HL-60/S4 (cell line): ENCODE measurements around the gene LMF1.
"Not testable (repeated sequence)": the region's sequence is repeated elsewhere in the genome, so short reads cannot be mapped to it uniquely, and the experiment has no call there.

Experiments
- in situ Hi-C: fragments of 300-500 bp; cut with MboI; formaldehyde crosslinking; loops from 2 replicates; pipeline ENCODE4 v1.14.3; 2022; ENCODE audit warnings: low sequenced_read_pairs

Gene LMF1

DNA sequence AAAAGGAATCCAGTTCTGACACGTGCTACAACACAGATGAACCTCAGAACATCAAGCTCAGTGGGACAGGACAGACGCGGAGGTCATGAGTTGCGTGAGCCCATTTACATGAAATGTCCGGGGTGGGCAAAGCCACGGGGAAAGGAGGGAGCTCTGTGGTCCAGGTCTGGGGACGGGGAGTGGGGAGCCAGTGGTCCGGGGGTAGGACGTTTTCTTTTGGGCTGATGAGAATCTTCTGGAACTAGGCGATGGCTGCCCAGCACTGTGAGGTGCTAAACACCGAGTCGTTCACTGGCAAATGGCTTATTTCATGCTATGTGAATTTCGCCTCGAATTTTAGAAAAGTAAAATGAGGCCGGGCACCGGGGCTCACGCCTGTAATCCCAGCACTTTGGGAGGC, 2.6 kb upstream of the LMF1 start:
- in situ Hi-C loops = no loop called here

DNA sequence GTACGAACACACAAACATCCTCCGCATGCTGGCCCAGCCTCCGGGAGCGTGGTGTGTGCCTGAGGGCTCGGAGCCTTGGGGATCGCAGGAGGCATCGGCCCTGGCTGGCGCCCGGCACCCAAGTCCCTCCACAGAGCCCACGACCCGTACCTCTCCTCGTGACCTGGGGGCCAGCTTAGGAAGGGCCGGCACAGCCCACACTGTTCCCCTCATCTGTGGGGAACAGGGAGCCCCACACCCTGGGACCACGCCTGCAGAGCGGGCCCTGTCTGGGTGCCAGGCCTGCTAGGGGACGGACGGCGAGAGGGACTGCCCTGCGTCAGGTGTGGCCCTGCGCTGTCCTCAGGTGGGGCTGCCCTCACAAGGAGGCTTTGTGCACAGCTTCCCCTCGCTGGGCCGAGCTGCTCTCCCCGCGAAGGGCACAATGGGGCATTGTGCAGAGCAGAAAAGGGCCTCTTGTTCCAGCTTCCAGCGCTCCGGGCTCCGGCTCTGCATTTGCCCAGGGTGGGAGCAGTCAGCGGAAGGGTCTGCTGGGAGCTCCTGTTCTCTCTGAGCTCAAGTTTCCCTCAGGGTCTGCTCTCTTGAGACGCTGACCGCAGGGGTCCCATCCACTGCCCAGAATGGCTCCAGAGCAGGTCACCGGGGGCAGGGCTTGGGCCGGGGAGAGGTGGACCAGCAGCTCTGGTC, 1.7 kb upstream of the LMF1 start:
- in situ Hi-C loops = no loop called here

DNA sequence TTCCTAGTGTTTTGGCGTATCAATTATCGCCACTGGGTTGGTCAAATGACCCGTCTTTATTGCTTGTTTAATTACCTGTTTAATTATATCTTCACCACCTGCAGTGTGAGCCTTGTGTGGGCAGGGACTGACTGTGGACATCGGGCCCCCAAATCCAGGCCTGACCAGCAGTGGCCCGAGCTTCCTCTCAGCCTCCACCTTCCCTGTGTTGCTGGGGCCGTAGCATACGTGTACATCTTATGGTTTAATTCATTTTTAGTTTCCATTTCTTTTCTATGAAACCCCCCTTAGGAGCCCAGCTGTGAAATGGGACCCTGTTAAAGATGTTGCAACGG, 1.2 kb upstream of the LMF1 start:
- in situ Hi-C loops = no loop called here

DNA sequence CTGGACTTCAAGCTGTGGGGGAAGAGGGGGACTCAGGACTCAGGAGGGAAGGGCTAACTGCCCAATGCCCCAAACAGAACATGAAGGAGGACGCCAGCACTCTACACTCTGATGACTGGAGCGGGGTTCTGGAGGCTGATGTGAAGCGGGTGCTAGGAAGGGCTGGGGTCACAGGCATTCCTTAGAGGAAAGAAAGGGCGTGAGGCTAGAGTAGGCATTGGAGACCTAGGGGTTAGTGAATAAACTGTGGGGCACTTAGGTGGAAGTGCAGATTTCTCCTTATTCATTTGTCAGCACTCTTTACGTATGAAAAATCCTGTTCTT, 760 bp upstream of the LMF1 start:
- in situ Hi-C loops = no loop called here

DNA sequence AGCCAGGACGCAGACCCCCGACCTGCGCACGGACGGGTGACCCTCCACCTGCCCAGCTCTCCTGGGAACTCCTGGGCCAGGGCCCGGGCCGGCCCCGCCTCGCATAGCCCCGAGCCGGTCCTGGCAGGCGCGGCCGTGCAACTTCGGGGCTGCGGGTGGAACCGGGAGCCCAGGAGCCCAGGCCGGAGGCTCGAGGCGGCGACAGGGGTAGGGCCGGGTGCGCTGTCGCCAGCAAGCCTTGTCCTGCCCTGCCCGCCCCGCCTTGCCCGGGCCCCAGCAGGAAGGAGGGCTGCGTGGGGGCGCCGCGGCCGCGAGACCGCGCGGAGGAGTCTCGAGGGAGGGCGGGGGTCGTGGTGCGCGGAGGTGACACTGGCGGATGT, 408 bp downstream of the LMF1 start:
- in situ Hi-C loops = no loop called here

DNA sequence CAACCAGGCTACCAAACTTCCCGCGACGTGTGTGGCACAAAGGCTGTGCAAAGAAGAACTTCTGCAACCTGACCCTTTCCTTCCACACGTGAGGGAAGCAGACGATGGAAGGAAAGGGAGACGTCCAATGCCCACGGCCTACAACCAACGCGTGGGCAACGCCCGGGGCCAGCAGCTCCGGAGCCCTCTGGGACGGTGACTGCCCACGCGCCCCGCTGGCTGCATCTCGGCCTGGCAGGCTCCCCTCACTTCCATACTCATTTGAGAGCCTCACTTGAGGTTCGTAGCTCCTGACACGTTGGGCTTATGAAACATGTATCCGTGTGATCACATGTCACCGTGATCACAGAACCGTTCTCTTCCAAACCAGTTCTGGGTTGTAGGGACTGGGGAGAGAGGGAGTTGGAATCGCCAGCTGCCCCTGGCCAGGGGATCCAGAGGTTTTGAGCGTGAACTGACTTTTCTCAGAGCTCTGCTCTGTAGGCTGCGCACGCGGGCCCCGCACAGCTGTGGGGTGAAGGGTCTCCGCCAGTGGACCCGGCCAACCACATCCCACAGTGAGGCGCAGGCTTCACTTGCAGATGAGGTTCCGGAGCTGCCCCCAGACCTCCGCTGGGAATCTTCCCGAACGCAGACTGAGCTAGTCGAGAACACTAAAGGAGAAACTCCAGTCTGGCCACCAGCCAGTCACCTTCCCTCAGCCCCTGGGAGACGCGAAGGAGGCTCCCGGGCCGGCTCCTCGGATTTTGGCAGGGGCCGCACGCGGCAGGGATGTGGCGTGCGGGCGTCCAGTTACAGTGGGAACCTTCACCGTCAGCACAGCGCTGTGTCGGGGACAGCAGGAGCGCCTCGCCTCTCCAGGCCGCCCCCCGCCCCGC, 1.0 kb downstream of the LMF1 start:
- in situ Hi-C loops = no loop called here

DNA sequence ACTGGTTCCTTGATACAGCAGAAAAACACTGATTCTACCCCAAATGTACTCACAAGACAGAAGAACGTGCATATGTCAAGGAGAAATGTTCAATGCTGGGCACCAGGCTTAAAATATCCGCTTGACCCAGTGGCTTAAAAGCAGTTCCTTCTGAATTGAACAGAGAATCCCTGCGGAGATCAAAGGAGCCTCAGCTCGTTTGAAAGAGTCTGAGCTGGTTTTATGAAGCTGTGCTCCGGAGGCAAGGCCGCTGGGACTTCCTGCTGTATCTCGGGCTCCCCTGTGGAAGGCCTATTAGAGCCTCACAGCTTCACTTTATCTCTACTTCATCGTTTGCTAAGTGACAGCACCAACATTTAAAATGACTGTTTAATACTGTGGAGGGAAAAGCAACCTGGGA, 2.2 kb downstream of the LMF1 start:
- in situ Hi-C loops = no loop called here

DNA sequence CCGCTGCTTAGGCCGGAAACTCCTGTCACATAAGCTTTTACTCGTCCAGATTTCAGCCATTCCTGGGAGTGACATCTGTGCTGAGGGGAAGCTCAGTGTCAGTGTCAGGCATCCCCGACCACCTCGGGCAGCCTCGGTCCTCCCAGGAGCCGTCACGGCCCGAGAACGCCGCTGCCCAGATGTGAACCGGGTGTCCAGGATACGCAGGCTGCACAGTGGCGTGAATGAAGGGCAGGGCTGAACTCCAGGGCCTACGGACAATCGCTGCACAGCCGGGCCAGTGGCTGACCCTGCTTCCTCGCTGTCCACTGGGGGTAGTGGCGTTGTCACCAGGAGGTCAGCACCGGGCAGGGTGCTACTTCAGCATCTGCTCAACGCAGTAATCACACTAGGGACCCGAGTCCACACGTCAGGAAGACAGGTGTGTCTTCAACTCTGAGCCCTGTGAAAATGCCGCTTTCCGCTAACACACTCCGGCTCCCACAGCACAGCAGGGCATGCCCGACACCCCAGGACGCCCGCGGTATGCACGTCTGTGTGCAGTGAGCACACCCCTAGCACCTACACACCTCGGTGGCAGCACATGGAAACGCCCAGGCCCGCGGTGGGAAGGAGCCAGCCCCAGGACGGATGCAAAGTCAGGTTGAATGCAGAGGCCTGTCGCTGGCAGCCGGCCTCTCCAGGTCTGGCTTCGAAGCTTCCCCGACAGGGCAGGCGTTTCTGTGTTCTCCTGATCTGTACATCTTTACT, 3.1 kb downstream of the LMF1 start:
- in situ Hi-C loops = no loop called here

DNA sequence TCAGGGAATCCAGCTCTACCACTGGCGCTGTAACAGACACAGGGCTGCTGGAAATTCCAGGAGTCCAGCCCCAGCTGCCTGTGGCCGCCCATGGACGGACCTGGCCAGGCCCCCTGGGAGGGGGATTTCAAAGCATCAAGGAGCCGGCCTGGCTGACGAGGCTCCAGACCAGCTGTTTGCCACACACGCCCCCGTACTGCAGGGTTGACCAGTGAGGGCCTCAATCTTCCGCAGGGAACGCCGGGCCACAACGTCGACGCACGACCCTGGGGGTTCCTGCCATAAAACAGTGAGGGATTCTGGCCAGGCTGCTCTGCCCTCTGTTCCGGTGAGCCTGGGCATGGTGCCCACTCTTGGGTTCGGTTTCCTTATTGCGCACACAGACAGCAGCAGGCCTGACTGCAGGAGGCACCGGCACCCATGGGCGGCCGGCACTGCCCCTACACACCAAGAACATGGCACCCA, 3.7 kb downstream of the LMF1 start:
- in situ Hi-C loops = no loop called here

DNA sequence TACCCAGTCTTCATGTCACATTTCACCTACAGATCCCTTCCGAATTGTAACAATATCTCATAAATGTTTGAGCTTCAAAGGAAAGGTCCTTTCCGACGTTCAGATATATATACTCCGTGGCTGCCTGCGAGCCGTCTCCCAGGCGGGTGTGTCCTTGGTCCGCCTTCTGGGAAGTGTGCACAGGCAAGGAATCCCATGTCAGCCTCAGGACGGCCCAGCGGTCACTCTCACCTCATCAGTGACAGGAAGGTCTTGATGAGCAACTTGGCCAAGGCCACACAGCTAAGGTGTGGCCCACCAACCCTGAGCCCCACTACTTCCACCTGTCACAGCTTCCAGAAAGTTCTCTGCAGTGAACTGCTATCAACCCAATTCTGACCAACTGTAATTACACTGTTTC, 4.3 kb downstream of the LMF1 start:
- in situ Hi-C loops = no loop called here

DNA sequence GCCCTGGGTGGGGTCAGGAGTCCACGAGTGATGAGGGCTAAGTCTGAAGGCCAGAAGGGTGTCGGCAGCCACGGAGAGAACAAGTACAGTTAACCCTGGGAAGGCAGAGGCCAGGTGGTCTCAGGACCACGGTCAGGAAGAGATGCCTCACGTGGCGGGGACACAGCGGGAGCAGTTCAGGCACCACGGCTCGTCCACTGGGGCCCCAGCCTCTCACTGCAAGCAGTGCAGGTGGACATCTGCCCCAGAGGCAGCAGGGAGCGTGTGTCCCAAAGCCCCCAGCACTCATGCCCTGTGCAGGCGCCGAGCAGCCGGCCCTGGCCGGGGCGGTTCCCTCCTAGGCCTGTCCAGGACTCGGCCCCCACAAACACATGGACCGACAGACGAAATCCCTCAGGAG, 4.7 kb downstream of the LMF1 start:
- in situ Hi-C loops = no loop called here

DNA sequence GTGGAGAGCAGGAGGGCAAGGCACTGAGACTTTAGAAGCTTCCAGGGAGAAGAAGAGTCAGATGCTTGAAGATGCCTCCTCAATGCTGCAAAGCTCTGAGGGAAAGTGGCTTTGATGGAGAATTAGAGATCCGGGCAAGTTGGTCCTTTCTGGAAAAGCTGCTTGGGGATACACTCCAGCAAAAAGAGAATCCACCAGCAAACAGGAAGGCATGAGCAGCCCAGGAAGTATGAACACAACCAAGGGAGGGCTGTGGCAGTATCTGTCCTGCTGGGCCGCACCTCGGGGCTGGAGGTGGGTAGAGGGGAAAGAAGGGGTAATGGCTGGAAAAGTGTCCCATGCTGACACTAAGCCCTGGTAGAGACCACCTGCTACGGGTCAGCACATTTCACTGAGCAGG, 5.3 kb downstream of the LMF1 start:
- in situ Hi-C loops = no loop called here

DNA sequence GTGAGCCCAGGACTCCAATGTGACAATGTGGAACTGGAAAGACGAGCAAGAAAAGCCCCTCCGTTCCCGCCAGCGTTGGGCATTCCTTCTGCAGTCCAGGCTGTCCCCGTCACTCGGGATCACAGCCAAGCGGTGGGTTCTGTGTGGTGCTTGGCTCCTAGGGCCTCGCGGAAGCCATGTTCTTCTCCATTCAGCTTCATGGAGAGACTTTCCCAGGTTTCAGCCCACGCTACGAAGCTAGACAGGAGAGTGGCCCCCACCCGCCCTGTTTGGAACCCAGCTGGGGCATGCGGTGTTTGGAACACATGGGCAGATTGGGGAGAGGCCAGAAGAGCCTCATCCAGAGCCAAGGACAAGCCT, 5.8 kb downstream of the LMF1 start:
- in situ Hi-C loops = no loop called here

DNA sequence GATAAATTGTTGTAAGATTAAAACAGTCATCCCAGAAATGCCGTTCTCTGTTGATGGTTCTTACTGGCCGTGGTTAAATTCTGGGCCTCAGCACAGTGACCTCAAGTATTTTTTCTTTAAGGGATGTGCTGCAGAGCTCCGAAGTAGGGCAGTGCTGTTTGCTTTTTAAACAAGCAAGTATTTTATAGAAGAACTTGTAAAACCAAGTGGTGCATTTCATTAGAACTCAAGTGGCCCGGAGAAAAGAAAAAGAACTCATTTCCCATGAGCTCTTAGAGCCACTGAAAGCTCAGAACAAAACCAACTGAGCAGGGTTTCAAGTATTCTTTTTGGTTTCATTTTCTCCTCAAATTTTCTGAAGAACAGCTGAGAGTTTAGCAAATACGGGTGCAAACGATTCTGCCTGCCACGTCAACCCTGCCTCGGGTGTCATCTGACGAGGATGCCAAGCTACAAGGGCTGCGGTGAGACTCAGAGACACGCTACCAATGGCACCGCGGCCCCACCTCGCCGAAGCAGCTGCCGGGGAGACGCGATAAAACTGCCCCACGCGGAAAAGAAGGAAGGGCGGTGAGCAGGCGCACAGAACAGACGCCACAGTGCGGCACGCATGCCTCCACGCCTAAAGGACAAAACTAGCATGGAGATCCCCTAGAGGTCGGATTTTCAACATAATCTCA, 6.3 kb downstream of the LMF1 start:
- in situ Hi-C loops = no loop called here

DNA sequence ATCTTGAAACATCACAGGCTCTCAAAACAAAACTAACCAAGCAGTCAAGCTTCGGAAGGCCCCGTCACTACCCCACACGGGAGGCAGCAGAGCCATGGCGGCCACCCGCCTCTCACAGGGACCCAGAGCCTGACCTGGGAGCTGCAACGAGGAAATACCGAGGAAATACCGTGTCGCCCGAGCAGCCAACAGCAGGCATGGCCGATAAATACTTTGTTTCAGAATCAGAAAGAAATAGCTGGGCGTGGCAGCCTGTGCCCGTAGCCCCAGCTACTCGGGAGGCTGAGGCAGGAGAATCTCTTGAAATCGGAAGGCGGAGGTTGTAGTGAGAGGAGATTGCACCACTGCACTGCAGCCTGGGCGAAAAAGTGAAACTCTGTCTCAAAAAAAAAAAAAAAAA, 6.9 kb downstream of the LMF1 start:
- in situ Hi-C loops = no loop called here

DNA sequence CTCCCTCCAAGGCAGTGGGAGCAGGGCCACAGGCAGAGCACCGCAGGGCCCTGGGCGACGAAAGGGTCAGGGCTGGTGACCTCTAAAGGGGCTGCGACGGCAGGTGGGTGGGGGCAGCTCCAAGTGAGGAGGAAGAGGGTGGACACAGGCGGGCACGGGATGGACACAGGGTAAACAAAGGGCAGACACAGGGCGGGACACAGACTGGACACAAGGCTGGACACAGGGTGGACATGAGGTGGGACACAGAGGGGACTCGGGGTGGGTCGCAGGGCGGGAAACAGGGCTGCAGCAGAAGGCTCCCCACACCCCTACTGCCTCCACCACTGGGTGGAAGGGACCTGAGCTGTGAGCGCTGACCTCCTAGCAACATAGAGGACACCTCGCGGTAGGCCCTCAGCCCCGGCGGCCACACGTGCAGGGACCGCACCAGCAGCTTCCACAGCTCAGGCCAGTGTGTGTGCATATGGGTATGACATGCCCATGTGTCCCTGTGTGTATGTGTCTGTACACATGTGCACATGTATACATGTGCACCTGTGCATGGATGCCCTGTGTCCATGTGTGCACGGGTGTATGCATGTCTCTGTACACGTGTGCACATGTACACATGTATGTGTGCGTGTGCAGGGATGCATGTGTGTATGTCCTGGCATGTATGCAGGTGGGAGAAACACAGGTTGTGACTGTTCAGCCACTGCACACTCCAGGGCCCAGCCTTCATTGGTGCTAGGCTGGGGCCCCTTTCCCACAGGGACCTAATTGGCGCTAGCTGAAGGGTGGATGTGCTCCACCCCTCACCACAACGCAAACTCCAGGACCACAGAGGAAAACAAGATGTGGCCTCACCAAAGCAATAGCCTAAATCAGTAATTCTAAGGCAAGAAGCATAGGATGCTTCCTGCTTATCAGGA, 7.6 kb downstream of the LMF1 start:
- in situ Hi-C loops = no loop called here

DNA sequence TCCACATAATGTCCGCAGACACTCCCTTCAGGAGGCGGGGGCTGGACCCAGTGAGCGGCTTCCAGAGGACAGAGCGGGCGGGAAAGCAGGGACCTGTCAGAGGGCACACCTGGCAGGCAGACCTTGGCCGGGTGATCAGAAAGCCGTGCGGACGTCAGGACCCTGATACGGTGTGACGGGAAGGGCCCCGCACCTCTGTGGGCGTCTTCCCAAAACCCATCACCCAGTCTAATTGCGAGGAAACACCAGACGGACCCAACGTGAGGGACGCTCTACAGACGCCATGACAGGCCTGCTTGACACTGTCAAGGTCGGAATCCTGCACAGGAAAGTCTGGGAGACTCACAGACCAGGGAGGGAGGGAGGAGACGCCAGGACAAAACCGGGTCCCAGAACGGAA, 8.4 kb downstream of the LMF1 start:
- in situ Hi-C loops = no loop called here

DNA sequence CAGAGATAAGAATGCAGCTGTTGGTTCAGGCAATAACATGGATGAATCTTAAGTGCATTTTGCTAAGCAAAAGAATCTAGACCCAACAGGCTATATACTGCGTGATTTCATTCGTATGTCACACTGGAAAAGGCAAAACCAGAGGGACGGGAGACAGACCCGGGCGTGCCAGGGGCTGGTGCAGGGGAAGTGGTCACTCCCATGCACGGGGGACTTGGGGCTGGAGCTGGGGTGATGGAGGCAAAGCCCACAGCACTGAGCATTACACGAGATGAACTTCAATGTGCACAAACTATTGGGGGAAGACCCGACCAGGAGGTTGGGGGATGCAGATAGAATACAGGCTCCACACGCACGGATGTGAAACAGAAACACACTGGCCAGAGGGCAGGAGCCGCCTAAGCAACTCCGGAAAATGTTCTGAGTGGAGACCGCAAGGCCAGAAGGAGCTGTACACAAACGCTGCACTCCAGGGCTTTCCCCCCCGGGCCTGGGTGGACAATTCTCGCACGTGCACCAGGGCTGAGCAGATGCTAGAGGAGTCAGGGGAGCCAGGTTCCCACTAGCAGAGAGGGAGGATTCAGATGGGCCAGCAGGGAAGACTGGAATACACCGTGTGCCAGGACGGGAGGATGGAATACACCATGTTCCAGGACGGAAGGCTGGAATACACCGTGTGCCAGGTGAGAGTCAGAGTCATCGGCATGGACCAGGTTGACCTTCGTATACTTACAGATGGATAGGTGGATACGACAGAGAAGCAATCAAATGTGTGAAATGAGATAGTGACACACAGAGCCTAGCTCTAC, 11.3 kb downstream of the LMF1 start:
- in situ Hi-C loops = no loop called here

DNA sequence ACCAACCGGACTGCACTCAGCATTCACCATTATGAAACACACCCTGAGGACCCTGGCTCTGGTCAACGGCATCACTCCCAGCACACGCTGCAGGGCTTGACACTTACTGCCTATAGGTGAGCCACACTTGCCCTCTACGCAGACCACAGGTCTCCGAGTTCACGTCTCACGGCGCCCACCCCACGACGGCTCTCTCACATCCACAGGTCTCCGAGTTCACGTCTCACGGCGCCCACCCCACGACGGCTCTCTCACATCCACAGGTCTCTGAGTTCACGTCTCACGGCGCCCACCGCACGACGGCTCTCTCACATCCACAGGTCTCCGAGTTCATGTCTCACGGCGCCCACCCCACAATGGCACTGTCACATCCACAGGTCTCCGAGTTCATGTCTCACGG, 15.0 kb downstream of the LMF1 start:
- in situ Hi-C loops = not testable (repeated sequence)

DNA sequence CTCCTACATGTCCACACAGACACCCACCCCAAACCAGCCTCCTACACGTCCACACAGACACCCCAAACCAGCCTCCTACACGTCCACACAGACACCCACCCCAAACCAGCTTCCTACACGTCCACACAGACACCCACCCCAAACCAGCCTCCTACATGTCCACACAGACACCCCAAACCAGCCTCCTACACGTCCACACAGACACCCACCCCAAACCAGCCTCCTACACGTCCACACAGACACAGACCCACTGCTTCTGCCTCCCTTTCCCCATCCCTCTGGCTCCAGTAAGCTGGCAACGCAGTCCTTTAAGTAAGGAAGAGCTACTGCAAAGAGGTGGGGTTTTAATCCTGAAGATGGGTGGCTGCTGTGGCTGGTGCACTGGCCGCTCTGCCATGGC, 17.0 kb downstream of the LMF1 start:
- in situ Hi-C loops = not testable (repeated sequence)
